ENCODE results near the gene AMN. TPM values are rescaled to one million over a fixed set of nuclear protein-coding genes. Genes with fewer than 3 reads are reported as not detected.
"Not testable (repeated sequence)": the region's sequence is repeated elsewhere in the genome, so short reads cannot be mapped to it uniquely, and the experiment has no call there.

Gene AMN
- total RNA-seq, 1 donor from 2014 or later, result 204 TPM

DNA sequence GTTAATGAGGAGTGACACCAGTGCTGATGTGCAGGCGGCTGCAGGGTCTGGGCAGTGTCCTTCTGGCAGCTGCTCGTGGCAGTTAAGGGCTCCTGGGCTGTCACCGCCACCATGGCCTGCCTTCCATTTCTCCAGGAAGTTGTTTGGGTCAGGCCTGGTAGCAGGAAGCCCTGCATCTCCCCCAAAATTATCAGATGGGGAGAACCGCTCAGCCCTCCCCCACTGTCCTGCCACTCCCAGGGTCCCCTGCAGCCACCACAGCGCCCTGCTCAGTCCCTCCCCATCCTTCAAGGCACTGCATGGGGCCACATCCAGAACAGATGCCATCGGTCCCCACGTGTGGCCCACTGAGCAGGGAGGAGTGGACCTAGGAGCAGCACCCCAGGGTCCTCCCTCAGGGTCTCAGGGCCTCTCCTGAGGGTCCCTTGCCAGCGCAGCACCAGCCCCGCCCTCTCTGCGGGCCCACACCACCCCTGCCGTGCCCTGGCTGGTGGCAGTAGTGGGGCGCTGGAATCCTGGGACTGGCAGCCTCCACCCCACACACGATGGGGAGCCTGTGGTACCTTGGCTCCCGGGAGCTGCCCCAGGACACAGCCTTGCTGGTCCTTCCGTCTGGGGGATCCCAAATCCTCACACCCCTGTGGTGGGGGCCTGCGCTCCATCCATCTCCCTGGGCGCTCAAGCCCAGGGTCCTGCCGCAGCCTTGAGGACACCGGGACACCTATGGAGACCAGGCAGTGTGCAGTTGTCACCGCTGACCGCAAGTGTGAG is 10.3 kb upstream of the AMN start:
- DNase-seq (ENCODE audit: low spot score), result no peak

DNA sequence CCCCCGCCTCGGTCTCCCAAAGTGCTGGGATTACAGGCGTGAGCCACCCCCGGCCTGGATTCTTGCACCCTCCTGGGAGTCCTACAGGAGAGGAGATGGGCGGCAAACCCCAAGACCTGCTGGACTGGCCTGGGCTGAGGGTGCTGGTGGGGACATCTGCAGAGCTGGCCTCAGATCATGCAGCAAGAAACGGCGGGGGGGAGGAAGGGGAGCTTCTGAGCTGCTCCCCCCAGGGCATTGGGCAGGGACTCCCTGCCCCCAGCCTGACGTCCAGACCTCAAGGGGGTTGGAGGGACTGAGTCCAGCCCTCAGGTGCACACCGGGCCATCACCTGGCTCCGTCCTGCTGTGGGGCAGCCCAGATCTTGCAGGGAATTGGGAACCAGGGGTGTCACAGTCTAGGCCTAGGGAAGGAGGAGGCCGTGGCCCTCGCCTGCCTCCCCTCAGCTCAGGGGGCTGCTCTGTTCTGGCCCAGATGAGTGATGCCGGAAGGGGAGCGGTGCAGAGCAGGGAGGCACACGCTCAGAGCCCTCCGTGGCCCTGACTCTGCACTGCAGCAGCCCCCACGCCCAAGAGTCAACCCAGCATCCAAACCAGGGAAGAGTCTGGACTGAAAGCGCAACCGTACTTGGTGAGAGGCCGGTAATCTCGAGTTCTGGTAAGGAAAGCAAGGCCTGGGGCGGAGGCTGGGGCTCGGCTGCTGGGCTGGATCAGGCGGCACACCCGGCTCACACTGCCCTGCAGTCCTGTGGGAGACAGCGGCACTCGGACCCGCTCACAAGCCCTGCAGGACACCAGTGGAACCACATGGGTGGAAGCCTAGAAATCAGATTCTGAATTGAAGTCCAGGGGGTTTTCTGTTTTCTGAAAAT is 8.9 kb upstream of the AMN start:
- no peak for DNase-seq (ENCODE audit: low spot score)

DNA sequence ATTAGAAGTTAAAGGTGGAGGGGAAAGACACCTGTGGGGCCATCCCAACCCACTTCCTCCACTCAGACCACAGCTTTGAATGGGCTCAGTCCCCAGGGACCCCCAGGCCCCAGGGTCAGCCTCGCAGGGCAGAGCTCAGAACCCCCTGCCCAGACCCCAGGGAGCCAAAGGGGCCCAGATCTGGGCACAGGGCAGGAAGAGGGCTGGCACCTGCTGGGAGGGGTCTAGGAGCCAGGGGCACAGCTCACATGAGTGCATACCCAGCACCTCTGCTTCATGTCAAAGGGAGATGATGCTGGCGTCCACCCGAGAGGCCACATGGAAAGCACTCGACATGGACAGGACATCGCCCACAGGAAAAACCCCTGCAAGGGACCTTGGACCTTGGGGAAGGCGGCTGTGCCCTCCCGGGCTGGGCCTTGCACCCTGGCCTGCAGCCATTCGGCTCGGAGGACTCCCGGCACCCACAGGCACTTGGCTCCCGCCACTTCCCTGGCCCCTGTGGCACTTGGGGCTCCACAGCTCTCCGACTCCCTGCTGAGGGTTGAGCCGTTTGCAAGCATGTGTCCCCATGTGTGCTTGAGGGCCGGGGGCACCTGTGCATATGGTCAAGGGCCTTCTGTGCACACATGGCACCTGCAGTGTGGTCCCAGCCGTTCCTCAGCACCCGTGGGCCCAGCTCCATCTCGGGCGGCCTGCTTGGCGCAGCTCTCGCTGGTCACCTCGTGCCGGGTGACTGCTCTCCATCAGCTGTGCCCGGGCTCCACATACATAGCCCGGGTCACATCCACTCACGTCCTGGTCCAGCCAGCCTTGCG is 7.8 kb upstream of the AMN start:
- no peak for DNase-seq (ENCODE audit: low spot score)

DNA sequence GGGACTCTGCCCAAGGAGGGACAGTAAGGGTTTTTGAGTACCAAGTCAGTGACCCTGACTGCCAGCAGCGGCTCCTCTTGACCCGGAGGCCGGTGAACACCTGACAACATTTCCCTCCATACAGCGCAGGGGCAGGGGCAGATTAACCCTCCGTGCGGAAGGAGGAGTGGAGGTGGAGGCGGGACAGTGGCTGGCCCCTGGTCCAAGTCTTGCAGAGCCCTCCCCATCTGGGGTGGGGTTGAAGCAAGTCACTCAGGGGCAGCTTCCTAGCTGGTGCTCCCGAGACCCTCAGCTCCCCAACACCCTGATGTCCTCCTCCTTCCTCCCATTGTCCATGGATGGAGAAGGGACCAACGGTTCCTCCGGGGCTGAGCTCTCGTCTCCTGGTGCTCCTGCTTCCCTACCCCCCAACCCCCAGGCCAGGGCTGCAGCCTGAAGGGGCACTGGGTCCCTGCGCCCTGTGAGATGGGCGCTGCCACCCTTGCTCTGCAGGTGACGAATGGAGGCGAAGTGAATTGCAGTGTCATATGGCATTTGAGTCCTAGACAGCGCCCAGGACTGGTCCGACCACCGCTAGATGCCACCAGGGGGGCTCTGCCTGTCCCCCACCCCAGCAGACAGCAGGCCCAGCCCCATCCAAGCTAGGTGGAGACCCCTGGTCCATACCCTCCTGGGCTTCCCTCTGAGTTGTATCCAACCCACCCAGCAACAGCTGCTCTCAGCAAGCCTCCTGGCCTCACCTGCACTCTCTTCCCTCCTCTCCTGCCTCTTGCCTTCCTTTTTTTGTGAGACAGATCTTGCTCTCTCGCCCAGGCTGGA is 7.0 kb upstream of the AMN start:
- no peak for DNase-seq (ENCODE audit: low spot score)

- DNase-seq (ENCODE audit: low spot score), result no peak
These were observed 6.0 kb upstream of the AMN start for GRCh38 chr14:102916347-102917055.

GRCh38 chr14:102917056-102917385 is 5.4 kb upstream of the AMN start:
- DNase-seq (ENCODE audit: low spot score), result no peak

GRCh38 chr14:102917469-102918211 is 4.8 kb upstream of the AMN start:
- DNase-seq (ENCODE audit: low spot score), result peak; percentile 45

DNA sequence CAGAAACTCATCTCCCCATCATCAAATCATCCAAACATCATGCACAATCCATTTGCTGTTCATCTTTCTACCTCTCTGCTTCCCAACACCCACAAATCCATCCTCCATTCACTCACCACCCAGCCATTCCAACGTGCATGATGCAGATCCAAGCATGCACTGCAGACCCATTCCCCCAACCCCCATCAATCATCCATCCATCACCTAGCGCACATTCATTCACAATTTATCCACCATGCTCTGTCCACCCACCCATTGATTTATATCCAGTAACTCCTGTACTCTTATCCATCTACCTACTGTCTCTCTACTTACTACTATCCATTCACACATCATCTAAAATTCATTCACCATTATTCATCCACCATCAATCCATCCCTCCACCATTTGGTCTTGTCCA is 4.0 kb upstream of the AMN start:
- DNase-seq (ENCODE audit: low spot score), result no peak

DNA sequence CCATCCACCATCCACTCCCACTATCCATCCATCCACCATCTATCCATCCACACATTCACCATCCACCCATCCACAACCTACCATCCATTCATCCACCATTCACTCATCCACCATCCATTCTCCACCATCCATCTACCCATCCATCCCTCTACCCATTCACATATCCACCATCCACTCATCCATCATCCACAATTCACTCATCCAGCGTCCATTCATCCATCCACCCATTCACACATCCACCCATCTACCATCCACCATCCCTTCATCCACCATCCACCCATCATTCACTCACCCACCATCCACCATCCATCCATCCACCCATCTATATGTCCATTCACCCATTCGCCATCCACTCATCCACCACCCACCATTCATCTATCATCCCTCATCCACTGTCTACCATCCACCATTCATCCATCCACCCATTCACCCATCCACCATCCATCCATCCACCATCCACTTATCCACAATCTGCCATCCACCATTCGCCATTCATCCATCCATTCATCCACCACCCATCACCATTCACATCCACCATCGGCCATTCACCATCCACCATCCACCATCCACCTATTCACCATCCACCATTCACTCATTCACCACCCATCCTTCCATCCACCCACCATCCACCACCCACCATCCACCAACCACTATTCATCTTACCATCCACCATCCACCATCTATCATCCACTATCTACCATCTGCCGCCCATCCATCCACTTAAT is 2.0 kb upstream of the AMN start:
- no peak for DNase-seq (ENCODE audit: low spot score)

GRCh38 chr14:102920998-102921304 is 1.5 kb upstream of the AMN start:
- no peak for DNase-seq (ENCODE audit: low spot score)

DNA sequence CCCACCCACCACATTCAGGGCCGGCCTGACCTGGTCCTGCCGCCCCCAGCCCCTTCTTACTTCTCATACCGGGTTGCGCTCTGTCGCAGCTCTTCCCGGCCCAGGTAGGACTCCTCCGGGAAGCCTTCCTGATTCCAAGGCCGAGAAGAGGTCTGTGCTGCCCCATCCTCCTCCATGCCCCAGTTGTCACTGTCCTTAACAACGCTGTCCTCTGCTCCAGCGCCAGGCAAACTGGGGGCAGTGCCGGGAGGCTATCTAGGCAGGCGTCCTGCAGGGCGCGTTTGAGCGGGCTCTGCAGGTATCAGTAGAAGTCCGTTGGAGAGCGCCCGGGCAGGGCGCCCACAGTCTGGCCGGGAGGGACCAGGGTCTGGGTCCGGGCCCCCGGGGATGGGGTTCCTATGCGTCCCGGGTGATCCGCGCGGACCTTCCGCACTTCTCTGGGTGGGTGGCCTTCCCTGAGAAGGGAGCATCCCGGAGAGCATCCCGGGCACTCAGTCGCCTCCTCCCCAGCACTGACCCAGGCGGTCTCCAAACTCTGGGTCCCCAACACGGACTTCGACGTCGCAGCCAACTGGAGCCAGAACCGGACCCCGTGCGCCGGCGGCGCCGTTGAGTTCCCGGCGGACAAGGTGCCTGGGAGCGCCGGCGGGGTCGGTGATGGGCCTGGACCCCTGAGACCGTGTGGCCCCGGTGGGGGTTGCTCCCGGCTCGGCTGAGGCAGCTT is 900 bp downstream of the AMN start:
- no peak for DNase-seq (ENCODE audit: low spot score)

DNA sequence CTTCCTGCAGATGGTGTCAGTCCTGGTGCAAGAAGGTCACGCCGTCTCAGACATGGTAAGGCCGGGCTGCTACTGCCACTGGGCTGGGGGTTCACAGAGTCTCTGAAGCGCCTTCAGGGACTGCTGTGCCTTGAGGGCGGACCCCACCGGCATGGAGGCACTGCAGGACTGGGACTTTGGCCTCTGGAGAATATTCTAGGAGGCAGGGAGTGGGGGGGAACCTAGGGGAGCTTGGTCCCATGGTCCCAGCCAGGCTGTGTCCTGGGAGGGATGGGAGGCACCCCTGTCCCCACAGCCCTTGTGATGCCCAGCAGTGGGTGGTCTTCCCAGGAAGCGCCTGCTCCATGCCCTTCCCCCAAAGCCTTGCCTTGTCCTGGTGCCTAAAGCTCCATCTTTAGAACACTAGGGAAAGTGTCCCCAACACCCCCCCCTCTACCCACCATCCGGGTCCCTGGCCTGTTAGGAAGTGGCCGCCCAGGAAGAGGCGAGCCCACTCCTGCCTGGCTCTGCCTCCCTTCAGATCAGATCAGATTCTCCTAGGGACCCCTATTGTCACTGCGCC is 1.5 kb downstream of the AMN start:
- no peak for DNase-seq (ENCODE audit: low spot score)

GRCh38 chr14:102924632-102925588 is 2.4 kb downstream of the AMN start:
- no peak for DNase-seq (ENCODE audit: low spot score)

DNA sequence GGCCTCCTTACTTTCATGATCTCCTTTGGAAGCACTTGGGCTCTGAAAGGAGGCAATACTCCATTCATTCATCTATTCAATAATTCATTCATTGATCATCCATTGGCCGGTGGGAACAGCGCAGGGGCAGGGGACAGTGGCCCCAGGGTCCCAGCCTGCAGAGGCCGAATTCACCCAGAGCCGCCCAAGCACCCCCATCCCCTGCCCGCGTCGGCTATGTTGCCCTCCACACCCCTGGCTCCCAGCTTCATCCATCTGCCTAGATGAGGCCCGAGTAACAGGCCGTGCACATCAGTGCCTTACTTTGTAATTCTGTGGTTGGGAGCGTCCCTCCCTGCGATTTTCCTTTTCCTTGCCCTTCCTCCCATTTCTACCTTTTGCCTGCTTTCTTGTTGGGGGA is 3.2 kb downstream of the AMN start:
- DNase-seq (ENCODE audit: low spot score), result no peak

DNA sequence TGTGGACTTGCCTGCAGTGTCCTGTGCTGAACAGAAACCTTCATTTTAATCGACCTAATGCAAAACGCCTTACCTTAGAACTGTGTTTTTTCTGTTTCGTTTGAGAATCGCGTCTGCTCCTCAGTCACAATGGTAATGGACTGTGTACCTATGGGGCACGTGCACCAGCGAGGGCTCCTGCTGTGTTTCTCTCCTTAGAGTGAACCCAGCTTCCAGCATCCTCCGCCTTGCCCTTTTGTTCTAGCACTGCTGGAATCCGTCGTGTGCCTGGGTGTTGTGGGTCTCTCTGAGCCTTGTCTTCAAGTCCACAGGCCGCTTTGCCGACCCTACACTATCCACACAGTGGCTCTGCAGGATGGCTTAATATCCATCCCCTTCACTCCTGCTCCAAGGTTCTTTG is 3.6 kb downstream of the AMN start:
- DNase-seq (ENCODE audit: low spot score), result no peak

GRCh38 chr14:102926840-102927239 is 4.4 kb downstream of the AMN start:
- DNase-seq (ENCODE audit: low spot score), result not testable (repeated sequence)

DNA sequence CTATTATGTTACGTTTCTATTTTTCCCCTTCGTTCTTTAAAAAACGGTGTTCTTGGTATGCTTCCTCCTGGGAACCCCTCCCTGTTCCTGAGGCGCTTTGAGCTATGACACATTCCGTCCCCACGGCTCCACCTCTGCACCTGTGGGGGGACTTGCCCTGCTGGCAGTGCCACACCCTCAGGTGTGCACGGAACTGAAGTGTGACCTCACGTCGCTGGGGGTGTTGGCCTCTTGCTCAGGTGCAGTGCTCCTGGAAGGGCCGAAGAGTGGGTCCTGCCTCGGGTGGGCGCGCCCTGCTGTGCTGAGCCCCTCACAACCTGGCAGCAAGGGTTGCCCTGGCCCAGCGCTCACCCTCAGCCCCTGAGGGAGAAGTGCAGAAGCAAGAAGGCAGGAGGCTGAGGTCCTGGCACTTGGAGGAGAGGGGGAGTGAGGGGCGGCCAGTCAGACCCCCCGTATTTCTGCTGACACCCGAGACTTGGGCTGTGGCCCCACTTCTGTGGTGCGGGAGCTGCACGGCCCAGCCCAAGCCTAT is 4.9 kb downstream of the AMN start:
- peak; percentile 63 for DNase-seq (ENCODE audit: low spot score)

Measured in mucosa of gallbladder (tissue), 1 donor.